IPS-18a (cell line): ENCODE data around the gene ROBO1.

Source experiments
- H3K27ac ChIP-seq: one replicate; pipeline ENCODE4 v1.5.1; 2013; ENCODE audit warnings: low read length
- H3K27me3 ChIP-seq: one replicate; pipeline ENCODE4 v1.6.1; 2013; ENCODE audit warnings: mild to moderate bottlenecking, low read length; ENCODE audit not compliant: control insufficient read depth, insufficient read depth
- H3K36me3 ChIP-seq: one replicate; pipeline ENCODE4 v1.6.1; 2013; ENCODE audit warnings: low read depth, low read length; ENCODE audit not compliant: control insufficient read depth
- H3K4me1 ChIP-seq: one replicate; pipeline ENCODE4 v1.6.1; 2013; ENCODE audit warnings: low read depth, low read length; ENCODE audit not compliant: control insufficient read depth
- H3K4me3 ChIP-seq: one replicate; pipeline ENCODE4 v1.5.1; 2013; ENCODE audit warnings: low read length
- H3K9ac ChIP-seq: one replicate; pipeline ENCODE4 v1.6.1; 2013; ENCODE audit warnings: mild to moderate bottlenecking, low read length, moderate library complexity
- H3K9me3 ChIP-seq: one replicate; pipeline ENCODE4 v1.6.1; 2013; ENCODE audit warnings: low read depth, low read length; ENCODE audit not compliant: control insufficient read depth

The ROBO1 gene

DNA sequence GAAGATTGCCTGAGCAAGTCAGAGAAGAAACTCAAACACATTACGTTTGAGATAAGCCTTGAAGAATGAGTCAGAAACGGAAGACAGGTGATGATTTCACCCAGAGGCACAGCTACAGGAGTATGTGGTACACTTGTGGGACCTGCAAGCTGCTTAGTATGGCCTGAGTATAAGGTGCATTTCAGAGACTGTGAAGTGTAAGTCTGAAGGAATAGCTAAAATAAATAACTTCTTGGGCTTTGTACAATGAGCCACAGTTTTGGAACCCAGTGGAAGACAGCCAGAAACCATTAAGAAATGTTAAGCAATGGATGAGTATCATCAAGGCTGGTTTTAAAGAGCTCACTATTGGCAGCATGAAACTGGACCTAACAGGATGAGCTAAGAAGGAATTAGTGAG is 826.2 kb downstream of the ROBO1 start:
- no peaks in the 10 kb centered on the region for H3K4me1 ChIP-seq
- no peak overlapping the region for H3K9ac ChIP-seq
- no peak overlapping the region for H3K4me3 ChIP-seq
- peaks cover 10% of the 10 kb centered on the region for H3K9me3 ChIP-seq
- H3K36me3 ChIP-seq, result no peaks in the 10 kb centered on the region
- no peak overlapping the region for H3K27ac ChIP-seq
- H3K27me3 ChIP-seq, result no peaks in the 10 kb centered on the region

DNA sequence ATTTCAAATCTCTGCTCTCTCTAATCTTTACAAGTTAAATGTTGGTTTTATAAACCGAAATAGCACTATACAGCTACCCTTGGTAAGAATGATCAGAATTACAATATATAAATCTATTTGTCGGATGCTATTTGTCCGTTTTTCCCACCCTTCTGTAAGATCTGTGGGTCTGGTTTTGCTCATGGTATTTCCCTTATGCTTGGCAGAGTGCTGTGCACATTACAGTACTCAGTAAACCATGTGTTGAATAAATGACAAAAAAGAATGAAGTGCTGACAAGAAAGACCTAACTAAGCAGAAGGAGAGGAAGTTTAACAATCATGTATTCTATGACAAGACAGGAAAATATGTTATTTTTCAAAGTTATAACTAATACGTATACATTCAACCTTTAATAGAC is 827.2 kb downstream of the ROBO1 start:
- no peaks in the 10 kb centered on the region for H3K36me3 ChIP-seq
- no peak overlapping the region for H3K27ac ChIP-seq
- H3K4me3 ChIP-seq, result no peak overlapping the region
- no peak overlapping the region for H3K9ac ChIP-seq
- H3K4me1 ChIP-seq, result no peaks in the 10 kb centered on the region
- H3K27me3 ChIP-seq, result no peaks in the 10 kb centered on the region
- H3K9me3 ChIP-seq, result peaks cover 10% of the 10 kb centered on the region

DNA sequence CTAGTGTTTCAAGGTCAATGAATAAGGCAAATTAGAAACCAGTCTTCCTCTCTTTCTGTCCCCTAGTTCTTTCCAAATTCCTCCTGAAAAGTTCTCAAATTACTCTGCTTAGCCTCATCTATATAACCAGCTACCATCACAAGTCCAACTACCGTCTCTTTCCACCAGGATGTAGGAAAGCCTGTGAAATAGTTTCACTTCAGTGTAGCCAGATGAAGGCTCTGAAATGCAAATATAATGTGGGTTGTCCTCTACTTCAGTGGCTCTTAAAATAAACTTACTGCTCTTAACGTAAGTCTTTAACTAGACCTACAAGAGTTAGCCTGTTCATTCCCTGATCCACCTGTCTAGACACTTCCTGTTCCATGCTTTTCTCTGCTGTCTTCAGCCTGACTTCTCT is 827.7 kb downstream of the ROBO1 start:
- peaks cover 10% of the 10 kb centered on the region for H3K9me3 ChIP-seq
- H3K27ac ChIP-seq, result no peak overlapping the region
- no peaks in the 10 kb centered on the region for H3K4me1 ChIP-seq
- H3K36me3 ChIP-seq, result no peaks in the 10 kb centered on the region
- H3K9ac ChIP-seq, result no peak overlapping the region
- no peaks in the 10 kb centered on the region for H3K27me3 ChIP-seq
- H3K4me3 ChIP-seq, result no peak overlapping the region

DNA sequence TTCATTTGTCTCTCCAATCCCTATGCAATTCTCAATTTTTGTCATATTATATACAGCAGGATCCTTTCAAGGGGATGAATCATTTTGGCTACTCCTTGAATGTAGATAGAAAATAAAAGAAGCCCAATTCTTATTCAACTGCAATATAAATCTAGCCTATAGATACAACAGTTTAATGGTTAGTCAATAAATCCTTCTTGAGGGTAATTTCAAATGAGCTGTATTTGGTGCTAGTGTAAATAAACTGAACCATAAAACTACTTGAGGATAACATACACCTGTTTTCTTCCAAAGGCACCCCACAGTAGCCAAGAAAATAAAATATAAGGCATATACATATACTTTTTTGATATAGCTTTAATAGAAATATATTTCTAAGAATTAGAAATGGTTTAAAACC is 830.3 kb downstream of the ROBO1 start:
- no peak overlapping the region for H3K4me3 ChIP-seq
- H3K36me3 ChIP-seq, result no peaks in the 10 kb centered on the region
- H3K27ac ChIP-seq, result no peak overlapping the region
- no peaks in the 10 kb centered on the region for H3K27me3 ChIP-seq
- no peak overlapping the region for H3K9ac ChIP-seq
- no peaks in the 10 kb centered on the region for H3K4me1 ChIP-seq
- H3K9me3 ChIP-seq, result no peaks in the 10 kb centered on the region

DNA sequence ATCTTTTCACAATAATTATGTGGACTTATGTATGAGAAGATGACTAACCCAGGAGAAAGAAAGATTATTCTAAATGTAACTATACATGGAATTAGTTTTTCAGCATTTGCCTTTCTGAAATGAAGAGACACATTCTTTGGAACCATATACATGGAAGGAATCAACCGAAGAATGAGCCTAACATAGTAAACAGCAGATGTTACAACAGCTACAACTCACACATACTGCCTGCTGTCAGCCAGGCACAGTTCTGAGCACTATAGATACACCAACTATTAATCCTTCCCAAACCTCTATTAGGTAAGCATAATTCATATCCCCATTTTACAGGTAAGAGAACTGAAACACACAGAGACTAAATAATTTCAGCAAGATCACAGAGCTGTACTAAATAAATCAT is 840.0 kb downstream of the ROBO1 start:
- Histone ChIP-seq H3K27me3 (no peaks in the 10 kb centered on the region), H3K4me1 (no peaks in the 10 kb centered on the region), H3K9me3 (no peaks in the 10 kb centered on the region), H3K4me3 (no peak overlapping the region), H3K36me3 (no peaks in the 10 kb centered on the region), H3K9ac (no peak overlapping the region), H3K27ac (no peak overlapping the region)

DNA sequence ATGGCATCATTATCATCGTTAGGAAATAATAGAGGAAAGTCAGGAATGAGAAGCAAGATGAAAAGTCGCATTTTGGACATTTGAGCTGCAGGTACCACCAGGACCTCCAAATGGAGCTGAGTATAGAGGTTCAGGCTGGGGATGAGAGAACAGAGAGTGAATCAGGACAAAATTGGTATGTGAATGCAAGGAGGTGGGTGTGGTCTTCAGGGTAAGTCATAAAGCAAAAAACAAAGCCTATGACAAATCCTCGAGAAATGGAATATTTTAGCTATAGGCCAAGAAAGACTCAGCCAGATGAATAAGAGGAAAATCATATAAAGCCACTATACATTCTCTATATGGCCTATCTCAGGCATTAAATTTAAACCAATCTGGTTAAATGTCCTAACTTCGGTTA is 841.3 kb downstream of the ROBO1 start:
- Histone ChIP-seq H3K9ac (no peak overlapping the region), H3K36me3 (no peaks in the 10 kb centered on the region), H3K4me1 (no peaks in the 10 kb centered on the region), H3K4me3 (no peak overlapping the region), H3K9me3 (no peaks in the 10 kb centered on the region), H3K27me3 (no peaks in the 10 kb centered on the region), H3K27ac (no peak overlapping the region)

DNA sequence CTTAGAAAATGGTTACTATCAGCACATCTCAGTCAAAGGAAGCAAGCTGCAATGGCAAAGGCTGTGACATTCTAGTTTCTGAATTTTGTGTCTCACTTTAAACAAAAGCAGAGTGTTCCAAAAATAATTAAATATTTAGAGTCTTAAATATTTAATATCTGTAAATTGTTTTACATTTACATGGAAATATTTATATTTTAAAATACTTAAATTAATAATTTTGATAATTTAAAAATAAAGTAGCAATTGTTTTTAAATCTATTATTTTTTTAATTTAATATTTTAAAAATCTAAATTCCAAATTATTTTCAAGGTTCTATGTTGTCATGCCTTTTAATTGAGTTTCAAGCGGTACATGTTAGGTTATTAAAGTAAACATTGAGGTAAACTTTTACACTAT is 843.1 kb downstream of the ROBO1 start:
- no peak overlapping the region for H3K9ac ChIP-seq
- no peak overlapping the region for H3K4me3 ChIP-seq
- H3K9me3 ChIP-seq, result no peaks in the 10 kb centered on the region
- H3K4me1 ChIP-seq, result no peaks in the 10 kb centered on the region
- H3K27me3 ChIP-seq, result no peaks in the 10 kb centered on the region
- no peak overlapping the region for H3K27ac ChIP-seq
- H3K36me3 ChIP-seq, result no peaks in the 10 kb centered on the region

DNA sequence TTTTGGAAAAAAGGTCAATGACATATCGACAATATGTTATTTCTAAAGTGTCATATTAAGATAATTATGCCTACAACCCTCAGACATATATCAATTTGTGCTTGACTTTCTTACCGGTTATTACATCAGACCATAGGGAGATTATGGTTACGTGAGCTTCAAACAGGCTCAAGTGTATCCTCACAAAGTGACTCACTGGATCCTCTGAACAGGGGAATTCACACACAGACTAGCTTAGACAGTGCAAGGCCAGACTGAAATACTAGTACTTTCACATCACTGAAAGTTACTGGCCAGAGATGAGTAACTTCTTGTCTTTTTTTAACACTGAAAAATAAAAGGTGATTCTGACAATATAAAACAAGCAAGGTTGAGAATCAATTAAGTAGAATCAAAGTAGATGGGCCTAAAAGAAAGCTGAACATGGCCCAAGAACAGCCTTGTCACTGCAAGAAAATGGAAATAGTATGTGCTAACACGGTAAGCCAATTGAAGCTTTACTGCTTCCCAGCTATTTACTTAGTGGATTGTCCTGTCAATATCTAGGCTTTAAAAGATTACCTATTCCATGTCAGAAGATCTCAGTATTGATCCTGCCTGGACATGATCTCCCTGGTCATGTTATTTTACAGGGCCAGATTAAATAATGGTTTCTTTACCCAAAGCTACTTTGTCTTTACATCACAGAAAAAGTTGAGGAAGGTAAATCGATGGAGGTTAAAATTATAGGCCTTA is 848.6 kb downstream of the ROBO1 start:
- Histone ChIP-seq H3K27me3 (no peaks in the 10 kb centered on the region), H3K27ac (no peak overlapping the region), H3K9me3 (no peaks in the 10 kb centered on the region), H3K9ac (no peak overlapping the region), H3K4me1 (peaks cover 2% of the 10 kb centered on the region), H3K36me3 (no peaks in the 10 kb centered on the region), H3K4me3 (no peak overlapping the region)

DNA sequence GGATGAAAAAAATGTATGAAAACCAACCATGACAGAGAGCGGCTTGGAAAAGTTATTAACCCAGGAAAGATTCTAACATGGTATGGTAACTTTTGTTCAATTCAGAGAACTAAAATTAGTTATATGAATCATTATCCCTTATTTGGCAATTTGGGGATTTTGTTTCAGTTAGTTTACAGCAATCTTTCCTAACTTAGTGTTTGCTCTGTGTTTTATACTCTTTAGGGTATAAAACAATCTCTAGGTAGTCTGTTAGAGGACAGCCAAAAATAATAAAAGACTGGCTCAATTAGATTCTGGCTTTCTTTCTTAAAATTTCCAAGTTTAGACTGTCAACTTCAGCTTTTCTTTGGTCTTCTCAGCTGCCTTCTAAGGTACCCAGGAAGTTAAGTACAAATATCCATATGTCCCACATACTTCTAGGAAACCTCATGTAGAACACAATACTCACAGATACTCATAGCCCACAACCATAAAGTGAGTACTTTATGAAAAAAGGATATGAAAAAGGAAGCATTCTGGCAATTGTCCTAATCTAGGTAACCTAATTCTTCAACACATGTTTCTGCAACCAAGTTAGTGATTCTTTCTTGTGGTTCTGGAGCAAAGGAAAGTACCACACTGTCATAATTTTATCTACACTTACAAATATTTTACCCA is 849.3 kb downstream of the ROBO1 start:
- H3K4me3 ChIP-seq, result no peak overlapping the region
- no peak overlapping the region for H3K9ac ChIP-seq

DNA sequence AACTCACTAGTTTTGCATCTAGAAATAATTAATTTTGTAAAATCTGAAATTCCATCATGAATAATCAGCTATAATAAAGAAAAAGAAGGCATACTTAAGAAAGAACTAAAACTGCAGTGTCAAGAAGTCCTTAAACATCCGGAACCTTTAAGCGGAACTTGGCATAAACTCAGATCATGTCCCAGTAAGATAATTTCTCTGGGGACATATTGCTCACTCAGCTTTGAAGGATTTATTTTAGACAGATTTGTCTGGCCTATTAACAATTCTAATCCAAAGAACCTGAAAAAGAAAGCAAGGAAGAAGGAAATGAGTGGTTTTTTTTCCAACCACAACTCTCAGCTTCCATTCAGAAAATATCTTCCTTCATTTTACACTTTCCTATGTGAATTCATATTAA is 850.3 kb downstream of the ROBO1 start:
- Histone ChIP-seq H3K27ac (no peak overlapping the region), H3K4me3 (no peak overlapping the region), H3K9ac (no peak overlapping the region), H3K27me3 (no peaks in the 10 kb centered on the region), H3K36me3 (no peaks in the 10 kb centered on the region), H3K9me3 (no peaks in the 10 kb centered on the region), H3K4me1 (peaks cover 9% of the 10 kb centered on the region)

More for the DNA sequence above, 849.3 kb downstream of the ROBO1 start:
- H3K36me3 ChIP-seq, result no peaks in the 10 kb centered on the region
- no peak overlapping the region for H3K27ac ChIP-seq
- no peaks in the 10 kb centered on the region for H3K9me3 ChIP-seq
- H3K27me3 ChIP-seq, result no peaks in the 10 kb centered on the region
- peaks cover 8% of the 10 kb centered on the region for H3K4me1 ChIP-seq

DNA sequence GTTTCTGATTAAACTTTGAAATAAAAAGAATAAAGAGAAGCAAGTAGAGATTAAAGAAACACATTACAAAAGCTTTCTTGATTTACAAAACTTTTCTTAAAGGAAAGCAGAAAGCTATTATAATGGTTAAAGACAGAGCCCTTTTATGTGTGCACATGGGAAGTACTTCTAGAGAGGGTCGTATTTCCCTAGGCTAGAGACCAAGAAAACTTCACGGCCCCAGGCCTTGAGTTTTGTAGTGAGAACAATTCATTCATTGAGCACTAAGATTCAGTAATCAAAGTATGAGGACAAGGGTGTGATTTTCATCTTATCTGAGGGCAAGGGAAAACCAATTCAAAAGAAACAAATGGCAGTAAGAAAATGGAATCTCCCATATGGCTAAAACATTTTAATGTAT is 854.1 kb downstream of the ROBO1 start:
- Histone ChIP-seq H3K27me3 (no peaks in the 10 kb centered on the region), H3K9ac (no peak overlapping the region), H3K27ac (no peak overlapping the region), H3K9me3 (no peaks in the 10 kb centered on the region), H3K36me3 (no peaks in the 10 kb centered on the region), H3K4me1 (peaks cover 9% of the 10 kb centered on the region), H3K4me3 (no peak overlapping the region)

DNA sequence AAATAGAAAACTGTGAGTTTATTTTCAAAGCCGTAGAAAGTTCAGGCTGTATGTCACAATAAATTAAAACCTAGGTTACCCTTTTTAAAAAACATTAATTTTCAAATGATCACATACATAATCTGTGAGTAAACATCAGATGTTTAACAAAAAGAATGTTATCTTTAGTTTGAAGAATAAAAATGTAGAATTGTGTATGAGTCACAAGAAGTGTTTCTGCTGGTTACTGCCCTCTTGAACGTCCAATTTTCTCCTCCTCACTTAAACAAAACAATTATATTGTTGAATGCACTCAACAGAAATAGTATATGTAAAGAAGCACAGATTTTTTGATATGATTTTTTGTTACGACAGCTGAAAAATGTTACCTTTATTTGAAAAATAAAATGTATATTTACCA is 855.1 kb downstream of the ROBO1 start:
- Histone ChIP-seq H3K4me3 (no peak overlapping the region), H3K36me3 (no peaks in the 10 kb centered on the region), H3K9me3 (no peaks in the 10 kb centered on the region), H3K4me1 (peaks cover 9% of the 10 kb centered on the region), H3K27me3 (no peaks in the 10 kb centered on the region), H3K9ac (no peak overlapping the region), H3K27ac (no peak overlapping the region)
